ENCODE data around the gene RING1. TPM values are rescaled to one million over a fixed set of nuclear protein-coding genes. Genes with fewer than 3 reads are reported as not detected.

RING1 gene
- total RNA-seq, 1 donor from 2014 or later: 24.5 TPM

- DNase-seq (ENCODE audit: low spot score): peak; percentile 14
- intact Hi-C loops (cut with DNase I): loop anchor here (5.0 kb wide), 1 partner anchor 44 kb away; no protein-coding TSS in a partner anchor
Measured at GRCh38 chr6:33203443-33204164, 4.7 kb upstream of the RING1 start.

- intact Hi-C loops (cut with DNase I): loop anchor here (5.0 kb wide), 1 partner anchor 43 kb away; no protein-coding TSS in a partner anchor
- no peak for DNase-seq (ENCODE audit: low spot score)
Measured at GRCh38 chr6:33204165-33204414, 4.2 kb upstream of the RING1 start.

DNA sequence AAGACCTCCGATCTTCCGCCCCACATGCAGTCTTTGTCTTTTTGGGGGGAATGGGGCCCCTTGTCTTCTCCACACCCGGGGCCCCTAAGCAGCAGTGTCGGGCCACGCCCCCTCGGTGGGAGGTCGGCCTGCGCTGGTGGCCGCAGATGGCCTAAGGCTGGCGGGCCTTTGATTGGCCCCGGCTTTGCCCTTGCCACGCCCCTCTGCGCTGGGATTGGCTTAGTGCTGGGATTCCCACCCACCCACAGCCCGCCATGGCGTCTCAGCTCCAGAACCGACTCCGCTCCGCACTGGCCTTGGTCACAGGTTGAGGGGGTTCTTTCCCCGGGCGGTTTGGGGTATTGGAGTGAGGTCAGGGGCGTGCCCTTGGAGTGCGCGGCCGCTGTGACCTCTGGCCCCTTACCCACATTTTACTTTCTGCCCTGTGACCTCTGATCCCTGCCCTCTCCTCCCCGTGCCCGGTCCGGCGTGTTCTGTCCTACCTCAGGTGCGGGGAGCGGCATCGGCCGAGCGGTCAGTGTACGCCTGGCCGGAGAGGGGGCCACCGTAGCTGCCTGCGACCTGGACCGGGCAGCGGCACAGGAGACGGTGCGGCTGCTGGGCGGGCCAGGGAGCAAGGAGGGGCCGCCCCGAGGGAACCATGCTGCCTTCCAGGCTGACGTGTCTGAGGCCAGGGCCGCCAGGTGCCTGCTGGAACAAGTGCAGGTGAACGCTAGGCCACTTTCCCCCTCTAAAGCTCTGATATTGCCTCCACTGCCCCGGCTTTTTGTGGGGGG, 3.7 kb upstream of the RING1 start, which contains the start of gene HSD17B8:
Gene HSD17B8, plus strand, starts transcription at position 241 of the 776 bp plus-strand sequence. Its CDS starts 14 bp downstream, at position 255.
- DNase-seq (ENCODE audit: low spot score): peak; percentile 97
- intact Hi-C loops (cut with DNase I): loop anchor here (5.0 kb wide), 1 partner anchor 43 kb away; no protein-coding TSS in a partner anchor

DNA sequence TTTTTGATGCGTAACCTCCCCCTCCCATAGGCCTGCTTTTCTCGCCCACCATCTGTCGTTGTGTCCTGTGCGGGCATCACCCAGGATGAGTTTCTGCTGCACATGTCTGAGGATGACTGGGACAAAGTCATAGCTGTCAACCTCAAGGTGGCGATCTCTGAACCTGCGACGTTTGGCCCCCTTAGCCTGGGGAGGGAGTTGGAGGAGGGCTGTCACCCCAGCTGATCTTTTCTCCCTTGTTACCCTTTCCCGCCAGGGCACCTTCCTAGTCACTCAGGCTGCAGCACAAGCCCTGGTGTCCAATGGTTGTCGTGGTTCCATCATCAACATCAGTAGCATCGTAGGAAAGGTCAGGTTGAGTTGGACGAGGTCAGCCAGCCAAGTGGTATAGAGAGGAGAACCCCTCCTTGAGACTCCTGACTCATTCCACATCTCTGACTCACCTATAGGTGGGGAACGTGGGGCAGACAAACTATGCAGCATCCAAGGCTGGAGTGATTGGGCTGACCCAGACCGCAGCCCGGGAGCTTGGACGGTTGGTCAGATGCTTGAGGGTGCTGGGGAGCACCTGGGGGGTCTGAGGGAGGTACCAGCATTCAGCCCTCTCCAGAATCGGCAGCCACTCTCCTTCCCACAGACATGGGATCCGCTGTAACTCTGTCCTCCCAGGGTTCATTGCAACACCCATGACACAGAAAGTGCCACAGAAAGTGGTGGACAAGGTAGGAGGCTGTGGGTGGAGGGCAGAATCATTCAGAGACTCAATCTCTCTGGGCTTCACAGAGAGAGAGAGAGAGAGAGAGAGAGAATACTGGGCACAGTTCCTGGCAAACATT, 2.9 kb upstream of the RING1 start:
- intact Hi-C loops (cut with DNase I): no loop called here

GRCh38 chr6:33206027-33206863, 2.1 kb upstream of the RING1 start:
- intact Hi-C loops (cut with DNase I): no loop called here
- DNase-seq (ENCODE audit: low spot score): peak; percentile 15

More for the DNA sequence above, 2.9 kb upstream of the RING1 start:
- DNase-seq (ENCODE audit: low spot score): peak; percentile 68

- peak; percentile 66 for DNase-seq (ENCODE audit: low spot score)
- intact Hi-C loops (cut with DNase I): no loop called here
Measured at GRCh38 chr6:33206864-33207551, 1.3 kb upstream of the RING1 start.

DNA sequence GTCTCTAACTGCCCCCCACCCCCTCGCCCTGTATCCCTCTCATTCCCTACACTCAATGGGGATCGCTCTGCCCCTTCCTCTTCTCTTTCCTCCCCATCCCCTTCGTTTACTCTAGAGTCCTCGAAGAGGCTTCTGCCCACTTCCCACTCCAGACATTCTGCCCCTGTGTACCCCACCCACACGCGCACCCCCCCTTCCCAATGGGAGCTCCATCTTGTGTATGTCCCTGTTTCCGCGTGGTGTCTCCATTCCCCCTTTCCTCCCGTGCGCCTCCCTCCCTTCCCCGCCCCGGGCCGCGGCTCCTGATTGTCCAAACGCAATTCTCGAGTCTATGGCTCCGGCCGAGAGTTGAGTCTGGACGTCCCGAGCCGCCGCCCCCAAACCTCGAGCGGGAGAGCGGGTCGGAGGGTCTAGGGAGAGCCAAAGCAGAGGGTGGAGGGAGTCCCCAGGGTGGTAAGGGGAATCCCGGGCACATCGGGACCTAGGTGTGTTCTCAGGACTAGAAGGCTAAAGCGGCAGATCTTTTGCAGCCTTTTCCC, 679 bp upstream of the RING1 start:
- intact Hi-C loops (cut with DNase I): no loop called here

GRCh38 chr6:33209856-33210255, 1.6 kb downstream of the RING1 start:
- DNase-seq (ENCODE audit: low spot score): no peak
- intact Hi-C loops (cut with DNase I): no loop called here

More for the DNA sequence above, 679 bp upstream of the RING1 start:
- peak; percentile 75 for DNase-seq (ENCODE audit: low spot score)

DNA sequence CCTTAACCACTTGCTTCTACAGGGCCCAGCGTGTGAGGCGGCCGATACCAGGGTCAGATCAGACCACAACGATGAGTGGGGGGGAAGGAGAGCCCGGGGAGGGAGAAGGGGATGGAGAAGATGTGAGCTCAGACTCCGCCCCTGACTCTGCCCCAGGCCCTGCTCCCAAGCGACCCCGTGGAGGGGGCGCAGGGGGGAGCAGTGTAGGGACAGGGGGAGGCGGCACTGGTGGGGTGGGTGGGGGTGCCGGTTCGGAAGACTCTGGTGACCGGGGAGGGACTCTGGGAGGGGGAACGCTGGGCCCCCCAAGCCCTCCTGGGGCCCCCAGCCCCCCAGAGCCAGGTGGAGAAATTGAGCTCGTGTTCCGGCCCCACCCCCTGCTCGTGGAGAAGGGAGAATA, 2.8 kb downstream of the RING1 start:
- no peak for DNase-seq (ENCODE audit: low spot score)
- intact Hi-C loops (cut with DNase I): no loop called here

DNA sequence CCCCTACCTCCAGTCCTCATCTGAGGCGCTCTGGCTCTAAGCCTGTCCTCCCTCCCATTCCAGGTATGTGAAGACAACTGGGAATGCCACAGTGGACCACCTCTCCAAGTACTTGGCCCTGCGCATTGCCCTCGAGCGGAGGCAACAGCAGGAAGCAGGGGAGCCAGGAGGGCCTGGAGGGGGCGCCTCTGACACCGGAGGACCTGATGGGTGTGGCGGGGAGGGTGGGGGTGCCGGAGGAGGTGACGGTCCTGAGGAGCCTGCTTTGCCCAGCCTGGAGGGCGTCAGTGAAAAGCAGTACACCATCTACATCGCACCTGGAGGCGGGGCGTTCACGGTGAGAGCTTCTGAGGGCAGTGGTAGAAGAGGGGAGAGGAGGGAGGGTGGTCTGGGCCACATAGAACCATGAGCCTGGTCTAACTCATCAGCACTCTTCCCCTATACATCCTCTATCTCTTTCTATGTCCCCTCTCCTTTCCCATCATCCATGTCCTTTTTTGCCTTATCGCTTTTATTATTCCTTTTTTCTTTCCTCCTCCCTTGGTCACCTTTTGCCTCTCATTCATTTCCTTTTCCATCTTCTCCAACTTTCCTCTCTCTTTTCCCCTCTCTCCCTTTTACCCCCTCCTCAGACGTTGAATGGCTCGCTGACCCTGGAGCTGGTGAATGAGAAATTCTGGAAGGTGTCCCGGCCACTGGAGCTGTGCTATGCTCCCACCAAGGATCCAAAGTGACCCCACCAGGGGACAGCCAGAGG, 3.5 kb downstream of the RING1 start:
- intact Hi-C loops (cut with DNase I): loop anchor here (2.0 kb wide), 1 partner anchor 37 kb away; no protein-coding TSS in a partner anchor
- DNase-seq (ENCODE audit: low spot score): no peak

DNA sequence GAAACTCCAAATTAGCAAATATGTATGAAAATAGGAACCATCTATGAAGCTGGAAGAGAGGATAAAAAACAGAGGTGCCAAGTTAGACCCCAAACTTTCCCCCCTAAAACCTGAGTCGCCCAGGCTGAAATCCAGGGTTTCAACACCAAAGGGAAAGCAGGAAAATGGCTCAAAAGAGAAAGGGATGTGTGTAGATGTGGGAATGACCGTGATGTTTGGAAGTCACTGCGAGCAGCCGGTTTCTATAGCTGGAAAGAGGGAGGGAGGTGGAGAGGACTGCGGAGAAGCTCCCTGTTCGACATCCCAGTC, 4.5 kb downstream of the RING1 start:
- intact Hi-C loops (cut with DNase I): loop anchor here (2.0 kb wide), 1 partner anchor 36 kb away; no protein-coding TSS in a partner anchor
- no peak for DNase-seq (ENCODE audit: low spot score)

DNA sequence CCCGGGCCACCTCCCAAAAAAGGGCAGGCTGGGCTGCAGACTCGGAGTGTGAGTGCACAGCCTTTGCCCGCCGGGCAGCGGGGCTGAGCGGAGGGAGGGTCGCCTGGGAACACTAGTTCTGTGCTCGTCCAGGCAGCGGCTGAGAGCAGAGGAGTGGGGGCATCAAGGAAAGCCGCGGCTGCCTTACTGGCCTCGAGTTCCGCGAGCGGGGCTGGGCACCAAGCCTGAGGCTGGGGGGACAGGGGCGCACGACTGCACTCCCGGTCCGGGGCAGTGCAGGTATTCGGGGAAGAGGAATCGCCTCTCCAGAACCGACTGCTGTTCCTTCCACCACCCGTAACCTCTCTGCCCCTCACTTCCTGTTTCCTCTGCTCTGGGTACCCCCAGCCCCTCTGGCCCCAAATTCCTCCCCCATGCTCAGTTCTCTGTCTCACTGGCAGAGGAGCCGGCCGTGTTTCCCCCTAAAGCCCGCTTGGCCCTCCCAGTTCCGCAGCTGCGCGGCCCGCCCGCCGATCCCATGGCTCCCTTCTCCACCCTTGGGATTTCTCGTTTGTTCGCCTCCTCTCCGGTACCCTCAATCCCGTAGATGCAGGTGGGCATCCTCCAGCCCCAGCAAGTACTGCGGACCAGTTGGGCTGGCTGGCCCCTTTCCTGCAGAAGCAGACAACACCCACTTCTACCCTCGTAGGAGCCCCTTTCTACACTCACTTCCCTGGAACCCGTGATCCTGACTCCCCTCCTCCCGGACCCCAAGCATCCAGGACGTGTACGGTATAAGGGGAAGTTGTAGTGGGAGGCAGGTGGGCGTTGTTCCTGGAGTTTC, 5.1 kb downstream of the RING1 start:
- peak; percentile 74 for DNase-seq (ENCODE audit: low spot score)
- intact Hi-C loops (cut with DNase I): loop anchor here (2.0 kb wide), 1 partner anchor 35 kb away; no protein-coding TSS in a partner anchor

DNA sequence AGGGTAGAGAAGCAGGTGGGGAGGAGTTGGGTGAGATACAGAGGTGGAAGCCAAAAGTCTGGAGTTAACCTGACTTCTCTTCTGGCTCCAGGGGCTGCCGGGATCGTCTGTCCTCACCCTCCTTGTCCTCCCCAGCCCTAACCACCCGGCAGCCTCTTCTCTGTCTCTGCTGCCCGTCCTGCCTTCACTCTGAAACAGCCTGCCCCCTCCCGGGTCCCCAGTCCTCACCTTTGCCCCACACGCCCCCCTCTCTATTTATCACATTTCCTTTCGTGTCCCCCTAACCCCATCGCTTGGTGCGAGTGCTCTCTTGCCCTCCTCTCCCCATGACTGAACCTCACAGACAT, 5.7 kb downstream of the RING1 start:
- intact Hi-C loops (cut with DNase I): loop anchor here (2.0 kb wide), 1 partner anchor 35 kb away; no protein-coding TSS in a partner anchor
- DNase-seq (ENCODE audit: low spot score): peak; percentile 33

- peak; percentile 53 for DNase-seq (ENCODE audit: low spot score)
- intact Hi-C loops (cut with DNase I): no loop called here
Measured at GRCh38 chr6:33215271-33216116, 7.2 kb downstream of the RING1 start.

- peak; percentile 50 for DNase-seq (ENCODE audit: low spot score)
- intact Hi-C loops (cut with DNase I): no loop called here
Measured at GRCh38 chr6:33216117-33216649, 7.9 kb downstream of the RING1 start.

- intact Hi-C loops (cut with DNase I): no loop called here
- DNase-seq (ENCODE audit: low spot score): peak; percentile 4
Measured at GRCh38 chr6:33217246-33217645, 8.9 kb downstream of the RING1 start.
